ENCODE data around the gene HEATR3.

The HEATR3 gene

GRCh38 chr16:50066482-50067289 lies 916 bp downstream of the HEATR3 start:
- H3K27ac ChIP-seq, result peak overlapping the region; percentile 90
- H3K27me3 ChIP-seq (ENCODE audit: insufficient read depth, low read depth, severe bottlenecking), result no peaks in the 10 kb centered on the region
- no peak for DNase-seq
- no peak for TF ChIP-seq CTCF (IDR thresholded peaks at IDR 0.05; ENCODE audit: low read depth, low read length)
- H3K4me3 ChIP-seq (ENCODE audit: low read depth, low read length), result peak overlapping the region; percentile 57
- no peaks in the 10 kb centered on the region for H3K9me3 ChIP-seq (ENCODE audit: severe bottlenecking)
- H3K36me3 ChIP-seq, result peaks cover 20% of the 10 kb centered on the region

- Histone ChIP-seq H3K27me3 (ENCODE audit: insufficient read depth, low read depth, severe bottlenecking) (no peaks in the 10 kb centered on the region), H3K36me3 (peaks cover 20% of the 10 kb centered on the region), H3K9me3 (ENCODE audit: severe bottlenecking) (no peaks in the 10 kb centered on the region), H3K27ac (no peak overlapping the region), H3K4me3 (ENCODE audit: low read depth, low read length) (no peak overlapping the region)
- DNase-seq, result peak; percentile 48
- TF ChIP-seq CTCF (IDR thresholded peaks at IDR 0.05; ENCODE audit: low read depth, low read length), result peak; percentile 59
Observed at GRCh38 chr16:50067290-50067853, 1.6 kb downstream of the HEATR3 start.

GRCh38 chr16:50068550-50068949 lies 2.8 kb downstream of the HEATR3 start:
- no peak overlapping the region for H3K4me3 ChIP-seq (ENCODE audit: low read depth, low read length)
- TF ChIP-seq CTCF (IDR thresholded peaks at IDR 0.05; ENCODE audit: low read depth, low read length), result no peak
- peaks cover 20% of the 10 kb centered on the region for H3K36me3 ChIP-seq
- no peak overlapping the region for H3K27ac ChIP-seq
- no peak for DNase-seq
- no peaks in the 10 kb centered on the region for H3K27me3 ChIP-seq (ENCODE audit: insufficient read depth, low read depth, severe bottlenecking)
- H3K9me3 ChIP-seq (ENCODE audit: severe bottlenecking), result no peaks in the 10 kb centered on the region

GRCh38 chr16:50069060-50069459 lies 3.3 kb downstream of the HEATR3 start:
- H3K27ac ChIP-seq, result no peak overlapping the region
- H3K36me3 ChIP-seq, result peaks cover 20% of the 10 kb centered on the region
- TF ChIP-seq CTCF (IDR thresholded peaks at IDR 0.05; ENCODE audit: low read depth, low read length), result no peak
- no peak overlapping the region for H3K4me3 ChIP-seq (ENCODE audit: low read depth, low read length)
- no peaks in the 10 kb centered on the region for H3K27me3 ChIP-seq (ENCODE audit: insufficient read depth, low read depth, severe bottlenecking)
- DNase-seq, result no peak
- no peaks in the 10 kb centered on the region for H3K9me3 ChIP-seq (ENCODE audit: severe bottlenecking)

GRCh38 chr16:50071075-50071671 lies 5.4 kb downstream of the HEATR3 start:
- Histone ChIP-seq H3K4me3 (ENCODE audit: low read depth, low read length) (no peak overlapping the region), H3K27ac (no peak overlapping the region), H3K27me3 (ENCODE audit: insufficient read depth, low read depth, severe bottlenecking) (no peaks in the 10 kb centered on the region), H3K36me3 (peaks cover 27% of the 10 kb centered on the region), H3K9me3 (ENCODE audit: severe bottlenecking) (no peaks in the 10 kb centered on the region)
- no peak for TF ChIP-seq CTCF (IDR thresholded peaks at IDR 0.05; ENCODE audit: low read depth, low read length)
- DNase-seq, result no peak

All from WERI-Rb-1 (cell line).